GM19467 (cell line): ENCODE data around the gene TMEM178A.

Experiments
- ATAC-seq: cut with Tn5 transposase; IDR thresholded peaks from one replicate; pipeline ENCODE4 v1.9.1; 2021; ENCODE audit warnings: mild to moderate bottlenecking, moderate library complexity; ENCODE audit not compliant: unreplicated experiment

Gene TMEM178A

GRCh38 chr2:39736640-39737039 is 70.9 kb downstream of the TMEM178A start:
- ATAC-seq, result no peak

GRCh38 chr2:39737661-39738060 is 71.9 kb downstream of the TMEM178A start:
- ATAC-seq, result no peak

- ATAC-seq, result no peak
Observed at GRCh38 chr2:39738936-39739335, 73.2 kb downstream of the TMEM178A start.

GRCh38 chr2:39739386-39739785 is 73.7 kb downstream of the TMEM178A start:
- no peak for ATAC-seq

GRCh38 chr2:39741871-39742270 is 76.2 kb downstream of the TMEM178A start:
- no peak for ATAC-seq

- ATAC-seq, result no peak
Observed at GRCh38 chr2:39743269-39743776, 77.6 kb downstream of the TMEM178A start.

GRCh38 chr2:39755466-39755865 is 89.7 kb downstream of the TMEM178A start:
- no peak for ATAC-seq

GRCh38 chr2:39757156-39757555 is 91.4 kb downstream of the TMEM178A start:
- no peak for ATAC-seq

GRCh38 chr2:39762448-39762847 is 96.7 kb downstream of the TMEM178A start:
- ATAC-seq, result no peak
